HG02588 (cell line): ENCODE measurements around the gene PARPBP.
"Not testable (repeated sequence)": the region's sequence is repeated elsewhere in the genome, so short reads cannot be mapped to it uniquely, and the experiment has no call there.

Experiments used
- ATAC-seq: cut with Tn5 transposase; IDR thresholded peaks from one replicate; pipeline ENCODE4 v1.9.1; 2021; ENCODE audit warnings: mild to moderate bottlenecking, moderate library complexity; ENCODE audit not compliant: unreplicated experiment

Gene PARPBP

GRCh38 chr12:102147062-102147587 lies 27.1 kb downstream of the PARPBP start:
- ATAC-seq: not testable (repeated sequence)

GRCh38 chr12:102155206-102155605 lies 35.2 kb downstream of the PARPBP start:
- ATAC-seq: not testable (repeated sequence)

DNA sequence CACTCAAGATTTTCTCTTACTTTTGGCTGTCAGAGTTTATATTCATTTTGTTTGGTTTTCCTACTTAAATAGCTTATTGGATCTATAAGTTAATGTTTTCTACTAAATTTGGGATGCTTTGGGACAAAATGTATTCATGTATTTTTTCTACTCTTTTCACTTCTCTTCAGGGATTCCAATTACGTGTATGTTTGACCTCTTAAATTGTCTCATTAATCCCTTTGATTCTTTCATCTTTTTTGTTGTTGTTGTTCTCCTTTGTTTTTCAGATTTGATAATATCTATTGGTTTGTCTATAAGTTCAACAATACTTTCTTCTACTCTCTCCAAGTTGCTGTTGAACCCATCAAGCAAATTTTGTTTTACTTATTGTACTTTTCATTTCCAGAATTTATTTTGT lies 43.4 kb downstream of the PARPBP start:
- ATAC-seq: no peak

DNA sequence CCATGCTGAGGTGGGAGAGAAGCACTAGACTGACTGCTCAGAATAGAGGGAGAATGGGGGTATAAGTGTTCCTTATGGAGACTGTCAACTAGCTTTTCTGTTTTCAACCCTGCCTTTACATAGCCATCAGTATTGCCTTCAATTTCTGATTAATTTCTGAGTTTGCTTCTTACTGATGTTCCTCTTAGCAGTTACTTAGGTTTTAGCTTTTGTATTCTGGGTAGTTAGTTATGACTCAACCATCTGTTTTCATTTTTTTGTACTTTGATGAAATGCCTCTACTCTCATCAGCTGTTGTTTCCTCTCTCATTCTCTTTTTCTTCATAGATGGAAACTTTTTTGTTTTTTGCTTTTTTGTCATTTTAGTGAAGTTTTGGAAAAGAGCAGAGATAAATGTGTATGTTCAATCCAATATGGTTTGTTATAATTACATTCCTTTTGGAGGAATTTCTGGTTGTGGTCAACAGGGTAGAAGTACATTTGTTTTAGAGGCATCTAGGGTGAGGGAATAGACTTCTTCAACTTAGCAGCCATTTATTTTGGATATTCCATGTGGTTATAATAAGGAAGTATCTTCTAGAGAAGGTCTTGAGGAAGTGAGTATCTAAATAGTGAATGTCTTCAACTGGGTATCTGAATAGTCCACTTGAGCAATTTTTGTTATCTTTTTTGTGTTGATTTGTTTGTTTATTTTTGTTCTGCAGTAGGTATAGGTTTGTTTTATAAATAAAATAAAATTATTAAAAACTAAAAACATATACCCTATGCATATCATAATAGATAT lies 48.0 kb downstream of the PARPBP start:
- ATAC-seq: peak; percentile 64

DNA sequence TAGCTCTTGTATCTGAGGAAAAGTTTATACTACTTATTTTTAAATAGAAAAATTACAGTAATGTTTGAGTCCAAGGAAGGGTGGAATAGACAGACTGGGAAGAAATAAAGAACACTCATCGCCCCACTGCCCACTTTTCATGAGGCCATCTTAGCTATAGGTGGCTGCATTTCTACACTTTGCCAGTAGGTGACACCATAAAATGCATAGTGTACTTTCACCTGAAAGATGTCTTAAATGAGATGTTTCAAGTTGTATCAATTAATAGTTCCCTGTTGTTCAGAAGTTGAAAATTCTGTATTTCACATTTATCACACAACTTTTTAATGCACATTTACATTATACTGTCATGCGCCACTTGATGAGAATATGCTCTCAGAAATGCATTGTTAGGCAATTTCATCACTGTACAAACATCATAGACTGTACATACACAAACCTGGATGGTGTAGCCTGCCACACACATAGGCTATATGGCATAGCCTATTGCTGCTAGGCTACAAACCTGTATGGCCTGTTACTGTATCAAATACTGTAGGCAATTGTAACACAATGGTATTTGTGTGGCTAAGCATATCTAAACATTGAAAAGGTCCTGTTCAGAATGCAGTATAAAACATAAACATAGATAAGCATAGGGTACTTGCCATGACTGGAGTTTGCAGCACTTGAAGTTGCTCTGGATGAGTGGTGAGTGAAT lies 50.1 kb downstream of the PARPBP start:
- ATAC-seq: no peak

- no peak for ATAC-seq
These were observed 52.0 kb downstream of the PARPBP start for GRCh38 chr12:102171951-102172350.

- ATAC-seq: no peak
These were observed 52.5 kb downstream of the PARPBP start for GRCh38 chr12:102172436-102172835.

GRCh38 chr12:102174117-102174516 lies 54.1 kb downstream of the PARPBP start:
- ATAC-seq: no peak

GRCh38 chr12:102174761-102175160 lies 54.8 kb downstream of the PARPBP start:
- ATAC-seq: no peak

GRCh38 chr12:102182635-102183034 lies 62.7 kb downstream of the PARPBP start:
- ATAC-seq: no peak

DNA sequence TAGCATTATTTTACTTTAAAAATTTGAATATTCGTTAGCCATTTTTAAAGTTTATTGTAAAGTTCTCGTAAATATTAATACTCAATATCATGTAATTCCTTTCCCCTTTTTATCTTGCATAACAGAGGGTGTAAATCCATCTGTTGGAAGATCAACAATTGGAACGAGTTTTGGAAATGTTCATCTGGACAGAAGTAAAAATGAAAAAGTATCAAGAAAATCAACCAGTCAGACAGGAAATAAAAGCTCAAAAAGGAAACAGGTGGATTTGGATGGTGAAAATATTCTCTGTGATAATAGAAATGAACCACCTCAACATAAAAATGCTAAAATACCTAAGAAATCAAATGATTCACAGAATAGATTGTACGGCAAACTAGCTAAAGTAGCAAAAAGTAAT lies 75.8 kb downstream of the PARPBP start:
- no peak for ATAC-seq

GRCh38 chr12:102197789-102198188 lies 77.8 kb downstream of the PARPBP start, which contains the start of gene PMCH:
PMCH (minus strand) TSS chr12:102197833; CDS start chr12:102197770, 63 bp downstream.
- ATAC-seq: no peak

GRCh38 chr12:102201436-102202061 lies 81.6 kb downstream of the PARPBP start:
- no peak for ATAC-seq

- no peak for ATAC-seq
These were observed 82.6 kb downstream of the PARPBP start for GRCh38 chr12:102202556-102202955.

DNA sequence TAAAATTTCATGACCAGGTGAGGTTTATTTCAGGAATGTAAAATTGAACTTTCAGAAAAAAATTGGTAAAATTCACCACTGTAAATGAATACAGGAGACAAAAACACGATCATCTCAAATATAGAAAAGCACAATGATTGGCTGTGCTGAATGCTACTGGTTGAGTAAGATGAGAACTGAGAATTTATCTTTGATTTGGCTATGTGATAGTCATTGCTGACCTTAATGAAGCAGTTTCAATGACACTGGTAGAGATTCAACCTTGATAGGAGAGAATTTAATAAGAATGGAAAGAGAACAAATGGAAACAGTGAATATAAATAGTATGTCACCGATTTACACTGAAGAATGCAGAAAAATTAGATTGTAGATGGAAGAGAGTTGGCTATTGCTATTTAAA lies 84.0 kb downstream of the PARPBP start:
- ATAC-seq: no peak

DNA sequence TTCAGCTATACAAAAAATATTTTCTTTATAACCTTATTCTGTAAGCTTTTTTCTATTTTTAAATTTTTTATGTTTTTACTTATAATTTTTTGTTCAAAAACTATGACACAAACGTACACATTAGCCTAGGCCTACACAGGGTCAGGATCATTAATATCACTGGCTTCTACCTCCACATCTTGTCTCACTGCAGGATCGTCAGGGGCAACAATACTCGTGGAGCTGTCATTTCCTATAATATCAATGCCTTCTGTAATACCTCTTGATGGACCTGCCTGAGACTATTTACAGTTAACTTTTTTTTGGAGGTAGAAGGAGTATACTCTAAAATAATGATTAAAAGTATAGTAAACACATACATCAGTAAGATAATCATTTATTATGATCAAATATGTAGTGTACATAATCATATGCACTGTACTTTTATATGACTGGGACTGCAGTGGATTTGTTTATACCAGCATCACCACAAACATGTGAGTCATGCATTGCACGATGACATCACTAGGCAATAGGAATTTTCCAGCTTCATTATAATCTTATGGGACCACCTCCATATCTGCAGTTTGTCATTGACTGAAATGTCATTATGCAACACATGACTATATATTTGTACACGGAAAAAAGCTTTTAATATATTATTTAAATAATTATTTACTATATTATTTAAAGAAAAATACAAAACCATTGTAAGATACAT lies 96.2 kb downstream of the PARPBP start:
- no peak for ATAC-seq

DNA sequence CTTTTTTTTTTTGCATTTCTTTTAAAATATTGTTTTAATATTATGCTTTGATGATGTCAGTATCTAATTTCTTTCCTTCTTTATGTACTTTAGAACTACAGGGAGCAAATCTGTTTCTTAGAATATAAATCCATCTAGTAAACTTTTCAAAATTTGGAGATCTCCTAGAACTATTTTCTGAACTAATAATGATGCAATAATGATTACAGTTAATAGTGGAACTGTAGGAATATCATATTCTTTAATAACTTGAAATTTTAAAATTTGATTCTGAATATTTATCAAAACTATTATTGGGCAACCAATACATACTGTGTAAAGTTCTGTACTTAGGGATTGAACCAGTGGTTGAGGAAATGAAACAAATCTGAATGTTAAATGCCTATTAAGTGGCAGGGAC lies 100.8 kb downstream of the PARPBP start:
- no peak for ATAC-seq

GRCh38 chr12:102227954-102228353 lies 108.0 kb downstream of the PARPBP start:
- ATAC-seq: no peak

DNA sequence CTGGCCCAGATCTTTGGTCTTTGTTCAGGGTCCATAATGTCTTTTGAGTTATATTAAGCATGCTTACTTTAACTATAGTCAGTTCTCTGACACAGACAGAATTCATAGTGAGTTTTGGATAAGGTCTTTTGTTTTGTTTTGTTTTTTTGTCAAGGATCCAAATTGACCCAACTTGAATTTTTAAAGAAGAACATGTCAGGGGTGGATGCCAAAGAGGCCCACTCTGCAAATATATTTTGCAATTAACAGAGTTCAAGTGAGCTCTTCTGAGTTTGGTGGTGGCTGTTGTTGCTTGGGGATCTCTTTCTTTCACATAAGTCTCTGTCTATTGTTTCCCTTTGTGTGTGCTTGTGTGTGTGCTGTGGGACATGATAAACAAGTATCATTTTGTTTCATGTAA lies 112.1 kb downstream of the PARPBP start:
- ATAC-seq: no peak

- ATAC-seq: no peak
These were observed 112.5 kb downstream of the PARPBP start for GRCh38 chr12:102232446-102232845.

DNA sequence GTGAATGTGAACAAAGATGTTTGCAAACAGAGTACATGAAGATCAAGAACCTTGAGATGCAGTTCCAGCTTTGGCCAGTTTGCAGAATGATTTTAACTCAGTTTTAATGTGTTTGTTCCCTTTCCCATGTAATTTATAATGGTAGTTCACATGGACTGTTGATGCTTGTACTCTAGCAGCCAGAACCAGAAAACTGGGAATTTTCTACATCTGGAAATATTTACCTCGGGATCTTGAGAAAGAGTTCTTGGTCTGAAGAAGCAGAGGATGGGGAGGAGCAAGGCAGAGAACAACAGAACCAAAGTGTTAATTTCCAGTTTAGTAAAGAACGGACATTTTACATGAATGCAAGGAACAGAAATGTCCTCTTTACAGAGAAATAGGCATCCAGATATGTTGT lies 114.6 kb downstream of the PARPBP start:
- no peak for ATAC-seq
